GM12873 (cell line): ENCODE data around the gene TMEM88.

Source experiments
- TF ChIP-seq, protein P1 (sequence below): IDR thresholded peaks from 2 replicates; pipeline ENCODE4 v1.5.1; 2012; ENCODE audit warnings: low read depth, mild to moderate bottlenecking, moderate library complexity, low read length, control low read depth; ENCODE audit not compliant: insufficient read depth; ENCODE audit errors: missing control alignments

The TMEM88 gene

DNA sequence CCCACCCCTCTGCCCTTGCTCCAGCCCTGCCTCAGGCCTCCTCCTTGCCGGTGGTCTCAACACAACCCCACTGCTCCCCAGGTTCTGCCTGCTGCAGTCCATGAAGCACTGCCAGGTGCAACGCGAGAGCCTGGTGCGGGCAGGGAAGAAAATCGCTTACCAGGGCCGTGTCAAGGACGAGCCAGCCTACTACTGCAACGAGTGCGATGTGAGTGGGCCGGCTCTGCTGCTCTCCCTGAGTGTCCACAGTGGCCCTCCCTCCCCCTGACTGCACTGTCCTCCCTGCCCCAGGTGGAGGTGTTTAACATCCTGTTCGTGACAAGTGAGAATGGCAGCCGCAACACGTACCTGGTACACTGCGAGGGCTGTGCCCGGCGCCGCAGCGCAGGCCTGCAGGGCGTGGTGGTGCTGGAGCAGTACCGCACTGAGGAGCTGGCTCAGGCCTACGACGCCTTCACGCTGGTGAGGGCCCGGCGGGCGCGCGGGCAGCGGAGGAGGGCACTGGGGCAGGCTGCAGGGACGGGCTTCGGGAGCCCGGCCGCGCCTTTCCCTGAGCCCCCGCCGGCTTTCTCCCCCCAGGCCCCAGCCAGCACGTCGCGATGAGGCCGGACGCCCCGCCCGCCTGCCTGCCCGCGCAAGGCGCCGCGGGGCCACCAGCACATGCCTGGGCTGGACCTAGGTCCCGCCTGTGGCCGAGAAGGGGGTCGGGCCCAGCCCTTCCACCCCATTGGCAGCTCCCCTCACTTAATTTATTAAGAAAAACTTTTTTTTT, 1.8 kb upstream of the TMEM88 start:
- TF ChIP-seq, protein P1, sequence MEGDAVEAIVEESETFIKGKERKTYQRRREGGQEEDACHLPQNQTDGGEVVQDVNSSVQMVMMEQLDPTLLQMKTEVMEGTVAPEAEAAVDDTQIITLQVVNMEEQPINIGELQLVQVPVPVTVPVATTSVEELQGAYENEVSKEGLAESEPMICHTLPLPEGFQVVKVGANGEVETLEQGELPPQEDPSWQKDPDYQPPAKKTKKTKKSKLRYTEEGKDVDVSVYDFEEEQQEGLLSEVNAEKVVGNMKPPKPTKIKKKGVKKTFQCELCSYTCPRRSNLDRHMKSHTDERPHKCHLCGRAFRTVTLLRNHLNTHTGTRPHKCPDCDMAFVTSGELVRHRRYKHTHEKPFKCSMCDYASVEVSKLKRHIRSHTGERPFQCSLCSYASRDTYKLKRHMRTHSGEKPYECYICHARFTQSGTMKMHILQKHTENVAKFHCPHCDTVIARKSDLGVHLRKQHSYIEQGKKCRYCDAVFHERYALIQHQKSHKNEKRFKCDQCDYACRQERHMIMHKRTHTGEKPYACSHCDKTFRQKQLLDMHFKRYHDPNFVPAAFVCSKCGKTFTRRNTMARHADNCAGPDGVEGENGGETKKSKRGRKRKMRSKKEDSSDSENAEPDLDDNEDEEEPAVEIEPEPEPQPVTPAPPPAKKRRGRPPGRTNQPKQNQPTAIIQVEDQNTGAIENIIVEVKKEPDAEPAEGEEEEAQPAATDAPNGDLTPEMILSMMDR, result no peak

DNA sequence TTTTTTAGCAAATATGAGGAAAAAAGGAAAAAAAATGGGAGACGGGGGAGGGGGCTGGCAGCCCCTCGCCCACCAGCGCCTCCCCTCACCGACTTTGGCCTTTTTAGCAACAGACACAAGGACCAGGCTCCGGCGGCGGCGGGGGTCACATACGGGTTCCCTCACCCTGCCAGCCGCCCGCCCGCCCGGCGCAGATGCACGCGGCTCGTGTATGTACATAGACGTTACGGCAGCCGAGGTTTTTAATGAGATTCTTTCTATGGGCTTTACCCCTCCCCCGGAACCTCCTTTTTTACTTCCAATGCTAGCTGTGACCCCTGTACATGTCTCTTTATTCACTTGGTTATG, 1.2 kb upstream of the TMEM88 start:
- TF ChIP-seq, protein P1, result no peak

DNA sequence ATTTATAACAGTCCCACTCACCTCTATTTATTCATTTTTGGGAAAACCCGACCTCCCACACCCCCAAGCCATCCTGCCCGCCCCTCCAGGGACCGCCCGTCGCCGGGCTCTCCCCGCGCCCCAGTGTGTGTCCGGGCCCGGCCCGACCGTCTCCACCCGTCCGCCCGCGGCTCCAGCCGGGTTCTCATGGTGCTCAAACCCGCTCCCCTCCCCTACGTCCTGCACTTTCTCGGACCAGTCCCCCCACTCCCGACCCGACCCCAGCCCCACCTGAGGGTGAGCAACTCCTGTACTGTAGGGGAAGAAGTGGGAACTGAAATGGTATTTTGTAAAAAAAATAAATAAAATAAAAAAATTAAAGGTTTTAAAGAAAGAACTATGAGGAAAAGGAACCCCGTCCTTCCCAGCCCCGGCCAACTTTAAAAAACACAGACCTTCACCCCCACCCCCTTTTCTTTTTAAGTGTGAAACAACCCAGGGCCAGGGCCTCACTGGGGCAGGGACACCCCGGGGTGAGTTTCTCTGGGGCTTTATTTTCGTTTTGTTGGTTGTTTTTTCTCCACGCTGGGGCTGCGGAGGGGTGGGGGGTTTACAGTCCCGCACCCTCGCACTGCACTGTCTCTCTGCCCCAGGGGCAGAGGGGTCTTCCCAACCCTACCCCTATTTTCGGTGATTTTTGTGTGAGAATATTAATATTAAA, 638 bp upstream of the TMEM88 start:
- TF ChIP-seq, protein P1, result no peak

DNA sequence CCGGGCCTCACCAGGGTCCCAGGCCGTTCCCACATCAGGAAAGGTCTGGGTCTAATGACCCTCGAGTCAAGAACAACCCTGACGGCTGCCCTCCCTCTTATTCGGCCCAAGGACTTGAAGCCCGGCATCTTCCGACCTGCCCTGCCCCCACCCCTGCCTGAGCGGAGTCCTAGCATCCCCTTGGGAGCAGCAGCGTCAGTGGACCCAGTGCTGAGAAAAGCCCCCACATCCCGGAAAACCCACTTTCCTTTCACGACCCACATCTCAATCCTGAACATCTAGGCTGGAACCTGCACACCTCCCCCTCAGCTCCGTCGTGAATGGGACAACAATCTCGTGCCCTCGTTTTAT, 769 bp downstream of the TMEM88 start:
- TF ChIP-seq, protein P1, result no peak

DNA sequence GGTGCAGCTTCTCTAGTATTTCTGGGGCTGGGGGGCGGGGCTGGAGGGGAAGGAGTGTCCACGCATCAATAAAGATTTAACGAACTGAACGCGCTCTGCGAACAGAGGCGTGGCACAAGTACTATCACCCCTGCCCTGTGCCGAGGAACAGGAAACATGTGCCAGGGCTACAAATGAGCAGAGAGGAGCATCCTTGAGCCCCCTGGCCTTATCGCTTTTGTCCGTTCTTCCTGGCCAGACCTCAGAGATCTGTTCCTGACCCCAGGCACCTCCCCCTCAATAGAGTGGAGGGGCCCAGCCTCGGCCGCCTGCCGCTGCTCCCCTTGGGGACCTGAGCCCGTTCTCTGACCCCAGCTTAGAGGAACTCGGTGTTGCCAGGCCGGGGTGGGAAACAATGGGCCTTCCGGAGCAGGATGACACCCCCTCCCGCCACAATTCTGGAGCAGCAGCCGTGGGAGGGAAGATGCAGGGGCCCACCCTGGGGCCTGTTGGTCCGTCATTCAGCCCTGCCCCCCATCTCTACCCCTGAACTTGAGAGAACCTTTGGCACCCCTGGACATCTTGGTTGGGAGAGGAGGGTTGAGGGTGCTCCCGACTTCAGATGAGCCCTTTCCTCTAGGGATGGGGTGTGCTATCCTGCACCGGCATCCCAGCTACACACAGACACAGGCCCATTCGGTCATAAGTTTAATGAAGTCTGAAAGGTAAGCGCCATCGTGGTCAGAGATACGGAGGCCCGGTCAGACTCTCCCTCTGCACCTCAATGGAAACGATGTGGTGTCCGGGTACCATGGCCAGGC, 1.3 kb downstream of the TMEM88 start:
- TF ChIP-seq, protein P1, result no peak

DNA sequence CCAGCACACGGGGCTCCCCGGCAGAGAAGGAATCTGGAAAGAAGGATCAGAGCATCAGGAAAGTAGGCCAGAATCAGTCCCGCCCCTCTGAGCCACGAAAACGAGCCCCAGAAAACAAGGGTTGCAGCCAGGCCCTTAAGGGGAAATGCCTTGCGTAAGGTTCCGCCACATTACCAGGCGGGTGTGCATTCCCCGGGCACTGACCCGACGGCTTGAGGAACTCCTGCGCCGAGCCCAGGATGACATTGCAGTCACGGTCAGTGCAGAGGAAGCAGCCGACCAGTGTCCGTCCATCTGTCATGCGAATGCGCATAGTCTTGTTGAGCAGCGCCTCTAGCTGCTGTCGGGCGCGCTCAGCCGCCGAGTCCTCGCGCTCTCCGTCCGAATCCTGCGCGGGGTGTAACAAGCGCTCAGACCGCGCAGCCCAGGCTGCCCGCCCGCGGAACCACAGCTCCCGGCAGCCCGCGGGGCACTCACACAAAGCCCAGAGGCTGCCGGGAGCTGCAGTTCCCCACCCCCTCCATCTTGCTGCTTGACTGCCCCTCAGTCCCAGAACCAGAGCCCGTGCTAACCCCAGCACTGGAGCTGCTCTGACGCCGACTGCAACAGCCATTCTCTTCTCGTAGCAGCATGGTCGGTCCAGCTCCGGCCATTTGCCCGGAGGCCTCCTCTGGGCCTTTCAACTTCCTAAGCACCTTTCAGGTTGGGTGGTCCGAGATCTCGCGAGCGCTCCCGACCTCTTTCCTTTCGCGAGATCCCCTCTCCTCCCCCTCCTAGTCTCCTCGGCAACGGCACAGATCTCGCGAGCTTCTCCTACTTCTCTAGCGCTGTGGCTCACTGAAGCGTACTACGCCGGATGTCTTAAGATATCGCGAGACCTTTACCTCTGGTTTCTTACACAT, 2.2 kb downstream of the TMEM88 start, which contains the start of gene NAA38:
NAA38 (minus strand) TSS at position 749 of the 902 bp plus-strand sequence; CDS start at position 653, 96 bp downstream.
- TF ChIP-seq, protein P1, result peak; percentile 51
